Body of pancreas (tissue), 4 donors: ENCODE results near the gene UBE2E2.

Source experiments
- CTCF ChIP-seq, 7 experiments: fragments of 450-650 bp in 4 of 7; fragments of 200-600 bp in 3 of 7; sonication (generic) in 3 of 7; IDR thresholded peaks; one replicate each; pipeline ENCODE4 v1.5.1; 2016 to 2019; ENCODE audit warnings: antibody characterized with exemption in 7 of 7
- POLR2A ChIP-seq, 3 donors: fragments of 450-650 bp; IDR thresholded peaks; one replicate each; pipeline ENCODE4 v1.6.1; 2016; ENCODE audit warnings: antibody characterized with exemption in 3 of 3, mild to moderate bottlenecking in 2 of 3

- no peak for TF ChIP-seq CTCF (IDR thresholded peaks at IDR 0.05)
- no peak for TF ChIP-seq POLR2A (IDR thresholded peaks at IDR 0.05)
Observed at GRCh38 chr3:23232016-23232415, 28.9 kb downstream of the UBE2E2 start.
